H9 (cell line): ENCODE data around the gene TGFBI. TPM values are rescaled to one million over a fixed set of nuclear protein-coding genes. Genes with fewer than 3 reads are reported as not detected.

ENCODE experiments used
- DNase-seq: peaks from one replicate; pipeline ENCODE4 v3.0.0-alpha.2; 2017
- H2AFZ ChIP-seq: one replicate; pipeline ENCODE4 v1.6.1; 2013; ENCODE audit warnings: mild to moderate bottlenecking, low read length, control low read depth, moderate library complexity
- H2AK5ac ChIP-seq: 2 replicates; pipeline ENCODE4 v1.6.1; 2013; ENCODE audit warnings: low read length, control low read depth, mixed read lengths; ENCODE audit not compliant: insufficient read length
- H2BK120ac ChIP-seq: one replicate; pipeline ENCODE4 v1.6.1; 2013; ENCODE audit warnings: low read depth, mild to moderate bottlenecking, low read length, control low read depth, inconsistent platforms; ENCODE audit not compliant: poor library complexity, severe bottlenecking
- H2BK12ac ChIP-seq: 2 replicates; pipeline ENCODE4 v1.6.1; 2013; ENCODE audit warnings: low read length, control low read depth, mixed read lengths, low read depth; ENCODE audit not compliant: insufficient read length
- H2BK15ac ChIP-seq: 2 replicates; pipeline ENCODE4 v1.6.1; 2013; ENCODE audit warnings: low read depth, low read length, control low read depth
- H2BK20ac ChIP-seq: one replicate; pipeline ENCODE4 v1.6.1; 2013; ENCODE audit warnings: low read depth, mild to moderate bottlenecking, low read length, control low read depth, inconsistent platforms; ENCODE audit not compliant: poor library complexity, severe bottlenecking
- H2BK5ac ChIP-seq: 2 replicates; pipeline ENCODE4 v1.6.1; 2013; ENCODE audit warnings: low read length, control low read depth, mixed read lengths; ENCODE audit not compliant: insufficient read length
- H3K14ac ChIP-seq: 2 replicates; pipeline ENCODE4 v1.6.1; 2013; ENCODE audit warnings: low read length, control low read depth; ENCODE audit not compliant: insufficient read depth
- H3K18ac ChIP-seq: 2 replicates; pipeline ENCODE4 v1.6.1; 2013; ENCODE audit warnings: low read depth, mild to moderate bottlenecking, mixed read lengths, low read length, control low read depth; ENCODE audit not compliant: insufficient read length
- H3K23ac ChIP-seq: 2 replicates; pipeline ENCODE4 v1.6.1; 2013; ENCODE audit warnings: low read length, control low read depth, mixed read lengths, low read depth; ENCODE audit not compliant: insufficient read length
- H3K23me2 ChIP-seq: 2 replicates; pipeline ENCODE4 v1.6.1; 2013; ENCODE audit warnings: low read depth, mild to moderate bottlenecking, mixed read lengths, low read length, control low read depth; ENCODE audit not compliant: insufficient read length, poor library complexity, severe bottlenecking
- H3K27ac ChIP-seq: 2 replicates; pipeline ENCODE4 v1.5.1; 2013; ENCODE audit warnings: low read length, control low read depth, mixed read lengths, low read depth; ENCODE audit not compliant: insufficient read length
- H3K27me3 ChIP-seq: 2 replicates; pipeline ENCODE4 v1.6.1; 2013; ENCODE audit warnings: low read length, control low read depth, inconsistent platforms; ENCODE audit not compliant: insufficient read depth
- H3K4ac ChIP-seq: 2 replicates; pipeline ENCODE4 v1.6.1; 2013; ENCODE audit warnings: low read depth, mild to moderate bottlenecking, control low read depth, inconsistent platforms, low read length, moderate library complexity
- H3K4me1 ChIP-seq: 2 replicates; pipeline ENCODE4 v1.6.1; 2013; ENCODE audit warnings: low read length, control low read depth, inconsistent platforms; ENCODE audit not compliant: insufficient read depth
- H3K4me2 ChIP-seq: 2 replicates; pipeline ENCODE4 v1.6.1; 2013; ENCODE audit warnings: low read length, control low read depth, mixed read lengths; ENCODE audit not compliant: insufficient read length, insufficient read depth
- H3K56ac ChIP-seq: 2 replicates; pipeline ENCODE4 v1.6.1; 2013; ENCODE audit warnings: low read depth, mild to moderate bottlenecking, mixed read lengths, low read length, control low read depth; ENCODE audit not compliant: insufficient read length
- H3K79me1 ChIP-seq: 2 replicates; pipeline ENCODE4 v1.6.1; 2013; ENCODE audit warnings: low read depth, mild to moderate bottlenecking, moderate library complexity, low read length, control low read depth, inconsistent platforms; ENCODE audit not compliant: insufficient read depth, poor library complexity, severe bottlenecking
- H3K79me2 ChIP-seq: 2 replicates; pipeline ENCODE4 v1.6.1; 2013; ENCODE audit warnings: low read length, control low read depth, inconsistent platforms; ENCODE audit not compliant: insufficient read depth
- H3K9ac ChIP-seq: 2 replicates; pipeline ENCODE4 v1.6.1; 2013; ENCODE audit warnings: low read length, control low read depth, mixed read lengths; ENCODE audit not compliant: insufficient read length; ENCODE audit errors: extremely low read depth
- H3K9me3 ChIP-seq: one replicate; pipeline ENCODE4 v1.6.1; 2013; ENCODE audit warnings: low read depth, low read length, inconsistent platforms; ENCODE audit not compliant: control insufficient read depth
- H3T11ph ChIP-seq: one replicate; pipeline ENCODE4 v1.6.1; 2013; ENCODE audit warnings: mild to moderate bottlenecking, low read length, control low read depth, inconsistent platforms
- H4K20me1 ChIP-seq: one replicate; pipeline ENCODE4 v1.6.1; 2013; ENCODE audit not compliant: control insufficient read depth, insufficient read length, insufficient read depth
- H4K5ac ChIP-seq: 2 replicates; pipeline ENCODE4 v1.6.1; 2013; ENCODE audit warnings: low read depth, mild to moderate bottlenecking, mixed read lengths, low read length, control low read depth; ENCODE audit not compliant: insufficient read length
- H4K8ac ChIP-seq: replicated peaks from 2 replicates; pipeline ENCODE4 v1.6.1; 2013; ENCODE audit warnings: low read length, control low read depth, mixed read lengths, low read depth; ENCODE audit not compliant: insufficient read length
- H4K91ac ChIP-seq: 2 replicates; pipeline ENCODE4 v1.6.1; 2013; ENCODE audit warnings: low read depth, mild to moderate bottlenecking, moderate library complexity, mixed read lengths, low read length, control low read depth; ENCODE audit not compliant: insufficient read length
- H3K27ac Mint-ChIP-seq, 3 experiments: 2 replicates in 2 of 3; 3 replicates in 1 of 3; pipeline ENCODE4 v1.8.0; 2020 to 2021; ENCODE audit warnings: mixed read lengths in 3 of 3, mild to moderate bottlenecking in 1 of 3, moderate library complexity in 1 of 3
- H3K27me3 Mint-ChIP-seq: 2 replicates; pipeline ENCODE4 v1.8.0; 2021; ENCODE audit warnings: low read depth, mild to moderate bottlenecking, moderate library complexity, mixed read lengths
- H3K36me3 Mint-ChIP-seq, 3 experiments: 2 replicates in 2 of 3; 3 replicates in 1 of 3; pipeline ENCODE4 v1.8.0; 2020 to 2021; ENCODE audit warnings: low read depth in 3 of 3, mixed read lengths in 3 of 3; ENCODE audit not compliant: insufficient read depth in 1 of 3
- H3K4me1 Mint-ChIP-seq, 2 experiments: 2 replicates each; pipeline ENCODE4 v1.8.0; 2020; ENCODE audit warnings: mixed read lengths in 2 of 2
- H3K4me3 Mint-ChIP-seq, 2 experiments: 2 replicates in 1 of 2; 3 replicates in 1 of 2; pipeline ENCODE4 v1.8.0; 2020 to 2021; ENCODE audit warnings: mild to moderate bottlenecking in 2 of 2, mixed read lengths in 2 of 2, moderate library complexity in 1 of 2
- H3K9me3 Mint-ChIP-seq, 2 experiments: 2 replicates in 1 of 2; 3 replicates in 1 of 2; pipeline ENCODE4 v1.8.0; 2020; ENCODE audit warnings: mild to moderate bottlenecking in 2 of 2, mixed read lengths in 2 of 2, moderate library complexity in 1 of 2
- CTCF ChIP-seq: fragments of 200-600 bp; sonication (generic); conservative IDR thresholded peaks from 3 replicates; pipeline ENCODE4 v1.8.0; 2021; ENCODE audit warnings: antibody characterized with exemption, mild to moderate bottlenecking
- WGBS: extraction: QIAGEN DNeasy Blood & Tissue Kit; methylation state at CpG from one replicate; pipeline ENCODE4 v1.1.7; 2013; ENCODE audit warnings: missing lambda C conversion rate, low lambda C conversion rate, mixed read lengths; ENCODE audit not compliant: insufficient read length; ENCODE audit errors: extremely low coverage; 5-methylcytosine and 5-hydroxymethylcytosine counted together
- total RNA-seq: library from RNA; stranded (reverse); gene quantifications from 2 replicates; pipeline ENCODE4 v1.2.1, GENCODE V29; 2021

Gene TGFBI
- total RNA-seq, 1 experiment from 2014 or later: 4.7 TPM

DNA sequence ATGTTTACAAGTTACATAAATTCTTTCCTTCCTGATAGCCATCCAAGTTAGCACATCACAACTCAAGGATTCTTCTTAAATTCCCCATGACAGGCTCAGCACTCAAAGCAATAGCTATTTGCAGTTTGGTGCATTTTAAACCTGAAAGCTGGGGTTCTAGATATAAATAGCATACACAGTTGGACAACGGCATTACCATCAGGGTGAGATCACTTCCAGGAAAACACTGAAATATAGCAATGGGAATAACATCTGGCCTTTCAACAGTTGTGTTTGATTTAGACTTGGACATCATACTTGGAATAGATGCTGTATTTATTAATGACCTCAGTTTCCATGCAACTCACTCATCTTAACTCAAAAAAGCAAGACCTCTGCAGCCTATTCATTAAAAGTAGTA is 49.3 kb upstream of the TGFBI start:
- no peak overlapping the region for H3K4me2 ChIP-seq
- H3K9ac ChIP-seq: no peak overlapping the region
- H4K20me1 ChIP-seq: no peaks in the 10 kb centered on the region
- peaks cover 5% of the 10 kb centered on the region; the same call in 1 of the 2 replicates for H3K4me1 ChIP-seq
- no CpG with 5 or more reads among the region's 1 CpG for WGBS
- H3K56ac ChIP-seq: no peak overlapping the region
- no peak for TF ChIP-seq CTCF
- H2BK15ac ChIP-seq: no peak overlapping the region
- no peak overlapping the region for H3K4ac ChIP-seq
- no peak overlapping the region for H2BK5ac ChIP-seq
- H3K14ac ChIP-seq: no peak overlapping the region
- no peaks in the 10 kb centered on the region; a peak in 1 of 5 replicates for H3K9me3 Mint-ChIP-seq
- H3K23me2 ChIP-seq: no peaks in the 10 kb centered on the region
- H3K27ac ChIP-seq: no peak overlapping the region
- no peak overlapping the region for H3K23ac ChIP-seq
- DNase-seq: no peak
- no peak overlapping the region for H2BK20ac ChIP-seq
- peaks cover 15 to 18% of the 10 kb centered on the region in 2 experiments for H3K4me1 Mint-ChIP-seq
- H3K27me3 Mint-ChIP-seq: peaks cover 18% of the 10 kb centered on the region
- H4K8ac ChIP-seq: no peak overlapping the region
- no peaks in the 10 kb centered on the region for H3K9me3 ChIP-seq
- no peak overlapping the region for H3K27ac Mint-ChIP-seq
- H2AFZ ChIP-seq: no peak overlapping the region
- H4K91ac ChIP-seq: no peak overlapping the region
- no peaks in the 10 kb centered on the region for H3K79me2 ChIP-seq
- H3K27me3 ChIP-seq: no peaks in the 10 kb centered on the region
- no peak overlapping the region for H2BK12ac ChIP-seq
- H4K5ac ChIP-seq: no peak overlapping the region
- H3K4me3 Mint-ChIP-seq: no peak overlapping the region
- H2AK5ac ChIP-seq: no peak overlapping the region
- no peak overlapping the region for H3K18ac ChIP-seq
- H2BK120ac ChIP-seq: no peak overlapping the region
- H3T11ph ChIP-seq: no peak overlapping the region
- H3K36me3 Mint-ChIP-seq: no peaks in the 10 kb centered on the region
- no peaks in the 10 kb centered on the region for H3K79me1 ChIP-seq
